Measurements from ENCODE around the gene TCEAL3.
"Not testable (repeated sequence)": the region's sequence is repeated elsewhere in the genome, so short reads cannot be mapped to it uniquely, and the experiment has no call there.

Gene TCEAL3

GRCh38 chrX:103647630-103648029 is 39.9 kb downstream of the TCEAL3 start:
- Histone ChIP-seq H3K27me3 (ENCODE audit: insufficient read depth, low read length) (no peaks in the 10 kb centered on the region), H3K9ac (ENCODE audit: low read depth, low read length) (no peak overlapping the region), H3K4me3 (ENCODE audit: low read length) (no peak overlapping the region), H3K9me3 (ENCODE audit: insufficient read depth, low read depth, low read length) (no peaks in the 10 kb centered on the region), H3K4me1 (ENCODE audit: insufficient read depth, low read length) (no peaks in the 10 kb centered on the region), H3K36me3 (ENCODE audit: insufficient read depth, low read length) (no peaks in the 10 kb centered on the region), H3K27ac (ENCODE audit: low read depth, low read length) (no peak overlapping the region)
- 100% methylated on average over 1 of the region's 1 CpG for WGBS

DNA sequence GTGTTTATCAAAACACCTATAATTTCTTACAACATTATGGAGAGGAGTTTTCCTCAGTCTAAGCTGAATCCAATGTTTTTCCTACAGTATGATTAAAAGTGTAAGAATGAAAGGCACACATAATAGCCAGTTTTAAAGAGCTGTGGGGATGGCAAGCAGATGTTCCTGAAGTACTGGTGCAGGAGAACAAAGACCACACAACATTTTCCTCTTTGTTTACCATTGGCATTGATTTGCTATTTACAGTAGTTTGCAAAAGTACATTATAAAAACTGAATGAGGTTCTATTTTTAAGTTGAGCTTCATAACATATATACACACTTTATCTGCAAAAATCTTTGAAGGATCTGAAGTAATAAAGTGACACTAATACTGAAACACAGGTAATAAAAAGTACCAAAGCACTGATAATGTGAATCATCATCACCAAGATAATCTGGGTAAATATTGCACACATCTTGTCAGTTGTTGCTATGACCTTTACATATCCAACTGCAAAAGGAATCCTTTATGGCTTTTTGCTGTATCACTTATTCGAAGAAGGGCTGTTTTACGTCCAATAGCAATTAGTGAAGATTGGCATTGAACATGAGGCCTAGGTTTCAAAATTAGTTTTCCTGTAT is 43.5 kb downstream of the TCEAL3 start:
- Histone ChIP-seq H3K27ac (ENCODE audit: low read depth, low read length) (no peak overlapping the region), H3K4me1 (ENCODE audit: insufficient read depth, low read length) (no peaks in the 10 kb centered on the region), H3K27me3 (ENCODE audit: insufficient read depth, low read length) (no peaks in the 10 kb centered on the region), H3K36me3 (ENCODE audit: insufficient read depth, low read length) (no peaks in the 10 kb centered on the region), H3K4me3 (ENCODE audit: low read length) (no peak overlapping the region), H3K9ac (ENCODE audit: low read depth, low read length) (no peak overlapping the region), H3K9me3 (ENCODE audit: insufficient read depth, low read depth, low read length) (no peaks in the 10 kb centered on the region)
- no CpG with 5 or more reads among the region's 2 CpGs for WGBS

DNA sequence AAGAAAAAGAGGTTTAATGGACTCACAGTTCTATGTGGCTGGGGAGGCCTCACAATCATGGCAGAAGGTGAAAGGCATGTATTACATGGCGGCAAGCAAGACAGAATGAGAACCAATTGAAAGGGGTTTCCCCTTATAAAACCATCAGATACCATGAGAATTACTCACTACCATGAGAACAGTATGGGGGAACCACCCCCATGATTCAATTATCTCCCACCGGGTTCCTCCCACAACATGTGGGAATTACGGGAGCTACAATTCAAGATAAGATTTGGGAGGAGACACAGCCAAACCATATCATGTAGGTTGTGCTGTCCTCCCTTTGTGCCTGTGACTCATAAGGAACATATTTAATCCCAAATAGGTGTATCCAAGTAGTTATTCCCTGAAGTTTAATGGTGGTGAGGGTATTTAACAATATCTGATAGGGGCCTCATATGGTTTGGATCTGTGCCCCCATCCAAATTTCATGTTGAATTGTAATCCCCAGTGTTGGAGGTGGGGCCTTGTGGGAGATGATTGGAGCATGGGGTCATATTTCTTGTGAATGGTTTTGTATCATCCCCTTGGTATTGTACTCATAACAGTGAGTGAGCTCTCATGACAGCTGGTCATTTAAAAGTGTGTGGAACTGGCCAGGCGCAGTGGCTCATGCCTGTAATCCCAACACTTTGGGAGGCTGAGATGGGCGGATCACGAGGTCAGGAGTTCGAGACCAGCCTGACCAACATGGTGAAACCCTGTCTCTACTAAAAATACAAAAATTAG is 47.7 kb downstream of the TCEAL3 start:
- not testable (repeated sequence) for H3K9ac ChIP-seq (ENCODE audit: low read depth, low read length); H3K36me3 ChIP-seq (ENCODE audit: insufficient read depth, low read length); H3K27me3 ChIP-seq (ENCODE audit: insufficient read depth, low read length)

DNA sequence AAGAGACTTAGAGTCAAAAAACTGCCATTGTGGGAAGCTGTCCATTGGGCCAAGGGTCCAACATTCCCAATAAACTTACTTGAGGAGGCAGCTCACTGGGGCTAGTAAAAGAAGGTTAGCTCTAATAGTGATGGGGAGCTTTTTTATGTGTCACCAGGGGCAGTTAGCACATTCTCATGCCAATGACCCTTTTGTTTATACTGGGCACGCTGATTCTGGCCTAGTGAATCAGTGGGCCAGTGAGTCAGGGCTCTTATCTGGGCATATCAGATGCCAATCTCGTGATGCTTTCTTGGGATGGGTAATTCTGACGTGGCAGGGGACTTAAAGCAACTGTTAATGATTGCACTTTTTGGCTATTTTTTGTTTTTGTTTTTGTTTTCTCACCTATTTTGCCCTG is 48.9 kb downstream of the TCEAL3 start:
- no peak overlapping the region for H3K4me3 ChIP-seq (ENCODE audit: low read length)
- WGBS: 61% methylated on average over 3 of the region's 3 CpGs
- no peak overlapping the region for H3K27ac ChIP-seq (ENCODE audit: low read depth, low read length)
- H3K9me3 ChIP-seq (ENCODE audit: insufficient read depth, low read depth, low read length): no peaks in the 10 kb centered on the region
- no peak overlapping the region for H3K9ac ChIP-seq (ENCODE audit: low read depth, low read length)
- H3K27me3 ChIP-seq (ENCODE audit: insufficient read depth, low read length): no peaks in the 10 kb centered on the region
- no peaks in the 10 kb centered on the region for H3K4me1 ChIP-seq (ENCODE audit: insufficient read depth, low read length)
- H3K36me3 ChIP-seq (ENCODE audit: insufficient read depth, low read length): no peaks in the 10 kb centered on the region

More for the DNA sequence above, 47.7 kb downstream of the TCEAL3 start:
- not testable (repeated sequence) for H3K9me3 ChIP-seq (ENCODE audit: insufficient read depth, low read depth, low read length); H3K4me3 ChIP-seq (ENCODE audit: low read length); H3K4me1 ChIP-seq (ENCODE audit: insufficient read depth, low read length); H3K27ac ChIP-seq (ENCODE audit: low read depth, low read length)
- 96% methylated on average over 7 of the region's 7 CpGs for WGBS

DNA sequence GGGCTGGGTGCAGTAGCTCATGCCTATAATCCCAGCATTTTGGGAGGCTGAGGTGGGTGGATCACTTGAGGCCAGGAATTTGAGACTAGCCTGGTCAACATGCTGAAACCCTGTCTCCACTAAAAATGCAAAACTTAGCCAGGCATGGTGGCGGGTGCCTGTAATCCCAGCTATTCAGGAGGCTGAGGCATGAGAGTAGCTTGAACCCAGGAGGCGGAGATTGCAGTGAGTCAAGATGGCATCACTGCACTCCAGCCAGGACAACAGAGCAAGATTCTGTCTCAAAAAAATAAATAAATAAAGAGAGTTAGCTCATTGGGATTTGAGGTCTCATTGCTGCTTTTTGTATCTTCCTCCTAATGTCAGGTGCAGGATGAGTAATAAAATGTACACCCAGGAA is 49.3 kb downstream of the TCEAL3 start:
- 94% methylated on average over 2 of the region's 2 CpGs for WGBS
- not testable (repeated sequence) for H3K4me3 ChIP-seq (ENCODE audit: low read length); H3K36me3 ChIP-seq (ENCODE audit: insufficient read depth, low read length); H3K9ac ChIP-seq (ENCODE audit: low read depth, low read length); H3K27me3 ChIP-seq (ENCODE audit: insufficient read depth, low read length); H3K27ac ChIP-seq (ENCODE audit: low read depth, low read length); H3K9me3 ChIP-seq (ENCODE audit: insufficient read depth, low read depth, low read length); H3K4me1 ChIP-seq (ENCODE audit: insufficient read depth, low read length)

DNA sequence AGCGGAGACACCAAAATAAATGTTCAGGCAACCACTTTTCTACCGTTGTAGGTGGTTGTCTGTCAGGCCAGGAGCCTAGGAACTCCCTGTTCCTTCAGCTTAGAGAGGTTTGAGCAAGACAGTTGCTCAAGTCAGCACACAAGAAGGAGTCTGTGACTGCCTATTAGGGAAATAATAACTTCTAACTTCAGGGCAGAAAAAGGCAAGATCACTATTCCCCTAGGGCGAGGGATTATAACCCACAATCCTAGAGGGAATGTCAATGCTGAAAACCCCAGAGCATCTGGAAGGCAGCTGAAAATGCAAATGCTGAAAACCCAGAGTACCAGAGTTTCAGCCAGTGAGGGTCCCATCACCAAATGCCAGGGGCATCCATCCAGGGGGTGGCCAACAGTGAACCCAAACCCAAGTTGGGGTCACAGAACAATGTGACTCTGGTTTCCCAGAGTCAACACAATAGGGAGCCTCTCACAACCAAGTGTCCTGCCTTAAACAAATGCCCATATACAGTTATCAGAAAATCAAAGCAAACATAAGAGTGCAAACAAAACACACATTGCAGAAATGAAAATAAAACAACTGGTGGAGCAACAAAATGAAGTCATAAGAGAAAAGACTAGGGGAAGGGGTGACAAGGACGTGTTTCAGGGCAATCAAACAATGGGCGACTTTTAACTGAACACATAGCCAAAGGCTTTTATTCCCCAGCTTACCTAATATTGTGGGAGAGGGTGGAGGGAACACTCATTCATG is 51.1 kb downstream of the TCEAL3 start:
- Histone ChIP-seq H3K27ac (ENCODE audit: low read depth, low read length) (no peak overlapping the region), H3K36me3 (ENCODE audit: insufficient read depth, low read length) (no peaks in the 10 kb centered on the region), H3K4me1 (ENCODE audit: insufficient read depth, low read length) (no peaks in the 10 kb centered on the region; the same call in 1 of the 2 replicates), H3K4me3 (ENCODE audit: low read length) (no peak overlapping the region), H3K9me3 (ENCODE audit: insufficient read depth, low read depth, low read length) (no peaks in the 10 kb centered on the region), H3K27me3 (ENCODE audit: insufficient read depth, low read length) (no peaks in the 10 kb centered on the region), H3K9ac (ENCODE audit: low read depth, low read length) (no peak overlapping the region)
- 88% methylated on average over 4 of the region's 5 CpGs for whole genome bisulfite sequencing

- H3K9ac ChIP-seq (ENCODE audit: low read depth, low read length); H3K27ac ChIP-seq (ENCODE audit: low read depth, low read length); H3K4me1 ChIP-seq (ENCODE audit: insufficient read depth, low read length); H3K27me3 ChIP-seq (ENCODE audit: insufficient read depth, low read length); H3K4me3 ChIP-seq (ENCODE audit: low read length); H3K9me3 ChIP-seq (ENCODE audit: insufficient read depth, low read depth, low read length); H3K36me3 ChIP-seq (ENCODE audit: insufficient read depth, low read length): not testable (repeated sequence)
- WGBS: 100% methylated on average over 1 of the region's 2 CpGs
Observed at GRCh38 chrX:103659460-103659859, 51.7 kb downstream of the TCEAL3 start.
